Adrenal gland (tissue), 12 donors: Measurements from ENCODE around the gene SBNO2. TPM values are rescaled to one million over a fixed set of nuclear protein-coding genes. Genes with fewer than 3 reads are reported as not detected.

ENCODE experiments used
- DNase-seq, 7 donors: peaks; one replicate each; pipeline ENCODE4 v3.0.0-alpha.2; 2019 to 2020
- H3K27ac ChIP-seq, 5 donors: fragments of 200-600 bp; sonication (generic) in 4 of 5; 1 replicate in 3 of 5; 2 replicates in 2 of 5; pipeline versions ENCODE4 v1.5.1 to v1.8.0; 2016 to 2020; ENCODE audit warnings: mild to moderate bottlenecking in 1 of 5
- H3K27me3 ChIP-seq: fragments of 200-600 bp; 2 replicates; pipeline ENCODE4 v1.8.0; 2021
- H3K36me3 ChIP-seq, 2 donors: fragments of 200-600 bp; replicated peaks in 1 of 2; 1 replicate in 1 of 2; 2 replicates in 1 of 2; pipeline versions ENCODE4 v1.5.1 to v1.8.0; 2018 to 2022
- H3K4me1 ChIP-seq, 2 donors: fragments of 200-600 bp; replicated peaks in 1 of 2; 1 replicate in 1 of 2; 2 replicates in 1 of 2; pipeline versions ENCODE4 v1.5.1 to v1.8.0; 2018 to 2021
- H3K4me3 ChIP-seq, 4 donors: fragments of 200-600 bp; sonication (generic) in 3 of 4; one replicate each; pipeline ENCODE4 v1.5.1; 2016 to 2018
- H3K9me3 ChIP-seq, 3 donors: fragments of 200-600 bp; sonication (generic) in 1 of 3; replicated peaks in 1 of 3; 1 replicate in 2 of 3; 2 replicates in 1 of 3; pipeline versions ENCODE4 v1.5.1 to v1.8.0; 2016 to 2021
- CTCF ChIP-seq, 6 experiments: fragments of 450-650 bp in 4 of 6; fragments of 200-600 bp in 2 of 6; sonication (generic) in 1 of 6; IDR thresholded peaks; 1 replicate in 5 of 6; 2 replicates in 1 of 6; pipeline versions ENCODE4 v1.5.1 to v1.8.0; 2016 to 2021; ENCODE audit warnings: antibody characterized with exemption in 6 of 6, mild to moderate bottlenecking in 2 of 6, moderate library complexity in 1 of 6
- POLR2A ChIP-seq, 2 donors: fragments of 450-650 bp; IDR thresholded peaks; one replicate each; pipeline ENCODE4 v1.6.1; 2017; ENCODE audit warnings: antibody characterized with exemption in 2 of 2, mild to moderate bottlenecking in 2 of 2, moderate library complexity in 1 of 2
- WGBS, 4 donors: extraction: QIAGEN DNeasy Blood & Tissue Kit in 2 of 4; methylation state at CpG; one replicate each; pipeline versions ENCODE4 v1.1.5 to v1.1.7; 2013 to 2017; 5-methylcytosine and 5-hydroxymethylcytosine counted together
- intact Hi-C, 2 donors: fragments of 100-400 bp; cut with DNase I; formaldehyde crosslinking; loops; one replicate each; pipeline versions ENCODE4 v1.14.1 to v1.15.0; 2022 to 2023
- polyA plus RNA-seq, 3 donors: library from polyadenylated mRNA; stranded (reverse); fragments of 200-250 nt in 2 of 3; fragments of 350-450 nt in 1 of 3; fragmentation: Illumina TruSeq in 1 of 3; extraction: RNeasy Lipid Tissue Mini Kit (QIAGEN cat#74804) in 1 of 3; gene quantifications; one replicate each; pipeline ENCODE4 v1.2.3, GENCODE V29; 2013 to 2014
- total RNA-seq, 9 donors: library from RNA; depleted of rRNA in 4 of 9; stranded (reverse); fragments of >200 nt in 4 of 9; fragments of 120-200 nt in 1 of 9; fragmentation: NEBNext Ultra II Directional in 1 of 9; extraction: Animal tissue kit (Norgen Biotek cat#: 25700) in 1 of 9; gene quantifications; one replicate each; pipeline versions ENCODE4 v1.1.0 to v1.2.4, GENCODE V29; 2013 to 2023
- donor health status: healthy with polysubstance abuse.
- donor health status: Bipolar disorder and iron deficiency.
- donor health status: DM: yes; HTN: yes; CAD: no.
- donor health status: DM: no; HTN: no; CAD: no.
- donor health status: DM: no; HTN: no; CAD: no.
- donor health status: DM: yes; HTN: yes; CAD: no.

The SBNO2 gene
- total and polyA plus RNA-seq, 12 donors: 13.6 to 176 (median 74.7) TPM

GRCh38 chr19:1063030-1063908 lies 110.8 kb downstream of the SBNO2 start:
- no peak overlapping the region for H3K4me3 ChIP-seq
- DNase-seq: no peak
- peaks cover 0 to 19% of the 10 kb centered on the region in 2 donors for H3K4me1 ChIP-seq
- H3K27me3 ChIP-seq: peaks cover 18% of the 10 kb centered on the region
- no peak overlapping the region for H3K27ac ChIP-seq
- H3K36me3 ChIP-seq: no peaks in the 10 kb centered on the region
- no peak for TF ChIP-seq CTCF (IDR thresholded peaks at IDR 0.05)
- TF ChIP-seq POLR2A (IDR thresholded peaks at IDR 0.05): no peak
- 71 to 92% (median 88%) methylated on average over 19 to 37 of the region's 37 CpGs for WGBS, 4 donors
- intact Hi-C loops: no loop called here
- H3K9me3 ChIP-seq: peaks cover 0 to 2% (median 0%) of the 10 kb centered on the region in 3 donors

GRCh38 chr19:1062387-1063029 lies 111.6 kb downstream of the SBNO2 start:
- 82 to 91% (median 86%) methylated on average over 16 to 17 of the region's 17 CpGs for WGBS, 4 donors
- TF ChIP-seq CTCF (IDR thresholded peaks at IDR 0.05) (no peak), POLR2A (IDR thresholded peaks at IDR 0.05) (no peak)
- intact Hi-C loops: no loop called here
- Histone ChIP-seq H3K4me3 (no peak overlapping the region), H3K4me1 (peaks cover 0 to 19% of the 10 kb centered on the region in 2 donors), H3K27ac (no peak overlapping the region), H3K9me3 (peaks cover 0 to 10% (median 0%) of the 10 kb centered on the region in 3 donors), H3K36me3 (no peaks in the 10 kb centered on the region), H3K27me3 (peaks cover 13% of the 10 kb centered on the region)
- no peak for DNase-seq

- Histone ChIP-seq H3K4me1 (peaks cover 0 to 14% of the 10 kb centered on the region in 2 donors), H3K4me3 (no peak overlapping the region), H3K36me3 (no peaks in the 10 kb centered on the region), H3K27ac (no peak overlapping the region), H3K9me3 (peaks cover 0 to 15% (median 0%) of the 10 kb centered on the region in 3 donors), H3K27me3 (peaks cover 8% of the 10 kb centered on the region)
- intact Hi-C loops: no loop called here
- TF ChIP-seq POLR2A (IDR thresholded peaks at IDR 0.05) (no peak), CTCF (IDR thresholded peaks at IDR 0.05) (no peak)
- DNase-seq: no peak
- WGBS, 4 donors: 88 to 94% (median 92%) methylated on average over 11 to 20 of the region's 20 CpGs
Measured at GRCh38 chr19:1061987-1062386, 112.1 kb downstream of the SBNO2 start.

- WGBS, 4 donors: 76 to 86% (median 81%) methylated on average over 4 to 5 of the region's 5 CpGs; no CpG with 5 or more reads in 1 of the 4 donors
- intact Hi-C loops: no loop called here
Measured at GRCh38 chr19:1060689-1061088, 113.4 kb downstream of the SBNO2 start.

More at GRCh38 chr19:1060689-1061088, 113.4 kb downstream of the SBNO2 start:
- no peaks in the 10 kb centered on the region for H3K27me3 ChIP-seq
- no peak overlapping the region for H3K4me3 ChIP-seq
- peaks cover 0 to 8% of the 10 kb centered on the region in 2 donors for H3K4me1 ChIP-seq
- no peak for DNase-seq
- H3K27ac ChIP-seq: no peak overlapping the region
- no peak for TF ChIP-seq CTCF (IDR thresholded peaks at IDR 0.05)
- no peak for TF ChIP-seq POLR2A (IDR thresholded peaks at IDR 0.05)
- H3K36me3 ChIP-seq: no peaks in the 10 kb centered on the region
- peaks cover 0 to 22% (median 0%) of the 10 kb centered on the region in 3 donors for H3K9me3 ChIP-seq
